VCaP (cell line): ENCODE measurements around the gene ATP2B3.

ENCODE experiments used
- H3K27ac ChIP-seq: fragments of 450-650 bp; 2 replicates; pipeline ENCODE4 v1.5.1; 2017
- CTCF ChIP-seq: fragments of 450-650 bp; conservative IDR thresholded peaks from 2 replicates; pipeline ENCODE4 v1.5.1; 2017; ENCODE audit warnings: mild to moderate bottlenecking, moderate library complexity

Gene ATP2B3

DNA sequence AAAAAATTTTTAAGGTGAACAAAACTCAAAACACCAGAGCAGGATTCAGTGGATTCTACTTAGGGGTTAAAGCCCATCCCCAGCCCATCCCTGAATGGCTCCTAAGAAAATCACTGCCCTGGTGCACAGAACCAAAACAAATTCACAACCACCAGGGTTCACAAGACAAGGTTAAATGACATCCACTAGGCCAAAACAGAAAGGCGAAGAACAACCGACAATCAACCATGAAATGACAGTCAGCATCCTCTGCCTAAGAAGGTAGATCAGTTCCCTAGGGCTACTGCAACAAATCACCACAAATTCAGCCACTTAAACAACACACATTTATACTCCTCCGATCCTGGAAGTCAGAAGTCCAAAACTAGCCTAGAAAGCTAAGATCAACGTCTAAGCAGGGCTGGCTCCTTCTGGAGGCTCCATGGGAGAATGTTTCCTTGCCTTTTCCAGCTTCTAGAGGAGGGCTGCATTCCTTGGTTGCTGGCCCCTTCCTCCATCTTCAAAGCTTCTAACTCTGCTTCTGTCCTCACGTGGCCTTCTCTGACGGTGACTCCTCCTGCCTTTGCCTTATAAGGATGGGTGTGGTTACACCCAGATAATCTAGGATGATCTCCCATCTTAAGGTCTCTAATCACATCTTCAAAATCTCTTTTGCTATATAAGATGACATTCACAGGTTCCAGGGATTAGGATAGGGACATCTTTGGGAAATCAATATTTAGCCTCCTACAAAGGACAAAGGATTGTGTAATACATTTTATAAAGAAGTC, 79.7 kb downstream of the ATP2B3 start:
- no peak for TF ChIP-seq CTCF
- no peak overlapping the region for H3K27ac ChIP-seq

- no peak for TF ChIP-seq CTCF
- H3K27ac ChIP-seq, result peak within 1 kb of the TSS; percentile 71
Measured at GRCh38 chrX:153598541-153599191, 81.2 kb downstream of the ATP2B3 start, which contains the start of gene CCNQ. Gene CCNQ (minus strand): TSS chrX:153599139. CDS start chrX:153599073, 66 bp downstream.

- peak overlapping the region; percentile 71 for H3K27ac ChIP-seq
- no peak for TF ChIP-seq CTCF
Measured at GRCh38 chrX:153599192-153600031, 82.0 kb downstream of the ATP2B3 start.

DNA sequence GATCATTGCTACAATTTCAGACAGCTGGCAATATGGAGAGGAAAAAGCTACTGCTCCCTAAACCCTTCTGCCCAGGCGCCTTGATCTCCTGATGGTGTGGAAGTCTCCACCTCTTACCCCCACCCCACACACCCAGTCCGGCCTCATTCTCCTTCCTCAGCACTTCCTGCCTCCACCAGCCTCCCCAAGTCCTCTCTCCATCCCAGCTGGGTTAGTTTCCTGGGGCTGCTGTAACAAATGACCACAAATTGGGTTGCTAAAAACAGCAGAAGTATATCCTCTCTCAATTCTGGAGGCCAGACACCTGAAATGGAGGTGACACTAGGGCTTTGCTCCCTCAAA, 82.6 kb downstream of the ATP2B3 start:
- peak overlapping the region; percentile 71 for H3K27ac ChIP-seq
- TF ChIP-seq CTCF, result no peak

- no peak for TF ChIP-seq CTCF
- no peak overlapping the region for H3K27ac ChIP-seq
Measured at GRCh38 chrX:153600921-153601320, 83.5 kb downstream of the ATP2B3 start.

- TF ChIP-seq CTCF, result no peak
- no peak overlapping the region for H3K27ac ChIP-seq
Measured at GRCh38 chrX:153601511-153602110, 84.2 kb downstream of the ATP2B3 start.

- H3K27ac ChIP-seq, result no peak overlapping the region
- no peak for TF ChIP-seq CTCF
Measured at GRCh38 chrX:153602601-153603000, 85.2 kb downstream of the ATP2B3 start.
